ENCODE data around the gene WDR72. TPM values are rescaled to one million over a fixed set of nuclear protein-coding genes. Genes with fewer than 3 reads are reported as not detected.

The WDR72 gene
- total and polyA plus RNA-seq, 2 of the 4 experiments (the other 2 are of a cell fraction) = not detected

DNA sequence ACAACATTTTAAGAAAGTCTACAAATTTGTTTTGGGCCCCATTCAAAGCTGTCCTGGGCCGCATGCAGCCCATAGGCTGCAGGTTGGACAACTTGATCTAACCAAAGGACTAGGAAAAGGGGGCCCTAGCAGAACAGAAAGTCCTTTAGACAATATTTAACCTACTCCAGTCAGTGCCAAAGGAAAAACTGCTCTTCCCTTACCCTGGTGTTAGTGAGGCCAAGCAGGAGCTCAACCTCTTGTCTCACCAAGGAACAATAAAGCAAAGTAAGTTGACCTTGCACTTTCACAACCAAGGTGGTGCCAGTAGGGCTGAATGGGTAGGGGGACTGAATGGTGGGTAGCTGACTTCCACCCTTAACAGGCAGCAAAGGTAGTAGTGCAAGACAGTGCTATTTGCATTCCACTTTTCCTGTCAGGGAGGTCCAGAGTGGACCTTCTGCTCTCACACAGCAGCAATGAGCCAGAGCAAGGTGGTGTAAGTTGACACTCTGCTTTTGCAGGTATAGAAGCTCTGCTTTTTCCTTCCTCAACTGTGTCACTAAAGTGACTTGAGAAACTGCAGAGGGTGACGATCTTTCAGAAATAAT lies 124.9 kb downstream of the WDR72 start:
- TF ChIP-seq MAFK (IDR thresholded peaks at IDR 0.05; ENCODE audit: low read depth, low read length) (no peak), MXI1 (IDR thresholded peaks at IDR 0.05; ENCODE audit: borderline replicate concordance, low read depth, low read length) (no peak), CHD1 (IDR thresholded peaks at IDR 0.05; ENCODE audit: low read depth, low read length) (no peak), RCOR1 (IDR thresholded peaks at IDR 0.05; ENCODE audit: insufficient replicate concordance, low read length) (no peak)
- TF ChIP-seq, protein P1, sequence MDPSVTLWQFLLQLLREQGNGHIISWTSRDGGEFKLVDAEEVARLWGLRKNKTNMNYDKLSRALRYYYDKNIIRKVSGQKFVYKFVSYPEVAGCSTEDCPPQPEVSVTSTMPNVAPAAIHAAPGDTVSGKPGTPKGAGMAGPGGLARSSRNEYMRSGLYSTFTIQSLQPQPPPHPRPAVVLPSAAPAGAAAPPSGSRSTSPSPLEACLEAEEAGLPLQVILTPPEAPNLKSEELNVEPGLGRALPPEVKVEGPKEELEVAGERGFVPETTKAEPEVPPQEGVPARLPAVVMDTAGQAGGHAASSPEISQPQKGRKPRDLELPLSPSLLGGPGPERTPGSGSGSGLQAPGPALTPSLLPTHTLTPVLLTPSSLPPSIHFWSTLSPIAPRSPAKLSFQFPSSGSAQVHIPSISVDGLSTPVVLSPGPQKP (IDR thresholded peaks at IDR 0.05; ENCODE audit: borderline replicate concordance, low read depth, low read length) = no peak
- DNase-seq (no peak), ATAC-seq (ENCODE audit: low read depth) (no peak)
- peaks cover 9% of the 10 kb centered on the region for H3K9me3 ChIP-seq (ENCODE audit: control insufficient read depth, insufficient read depth, low read length)
- H3K23ac ChIP-seq (ENCODE audit: low read depth, low read length) = no peak overlapping the region
- H3K27ac ChIP-seq (ENCODE audit: insufficient read depth, low read length) = no peak overlapping the region
- no peak overlapping the region for H4K5ac ChIP-seq (ENCODE audit: low read depth, low read length)
- H2AK5ac ChIP-seq (ENCODE audit: low read depth, low read length) = no peak overlapping the region
- no peak overlapping the region for H2BK15ac ChIP-seq (ENCODE audit: low read depth, low read length)
- in situ Hi-C loops (cut with MboI; ENCODE audit: low sequenced_read_pairs) = no loop called here
- H3K9ac ChIP-seq (ENCODE audit: low read depth, low read length) = no peak overlapping the region
- H2AK9ac ChIP-seq (replicated peaks; ENCODE audit: low read depth, low read length, poor library complexity) = no peak overlapping the region
- H3K4me2 ChIP-seq (ENCODE audit: low read depth, low read length) = no peak overlapping the region
- H3K27me3 ChIP-seq (ENCODE audit: control insufficient read depth, insufficient read depth, low read length) = no peaks in the 10 kb centered on the region
- CTCF ChIA-PET = no interaction called here
- no peak overlapping the region for H3K18ac ChIP-seq (ENCODE audit: low read depth, low read length)
- H2BK120ac ChIP-seq (ENCODE audit: low read depth, low read length) = no peak overlapping the region
- H2BK5ac ChIP-seq (ENCODE audit: low read depth, low read length, poor library complexity, severe bottlenecking) = no peak overlapping the region
- H3K56ac ChIP-seq (ENCODE audit: extremely low read depth, insufficient read depth, low read length) = no peak overlapping the region
- no peaks in the 10 kb centered on the region for H3K9me1 ChIP-seq (ENCODE audit: insufficient read depth, low read length)
- H3K36me3 ChIP-seq (ENCODE audit: control insufficient read depth, insufficient read depth, low read length) = no peaks in the 10 kb centered on the region
- H2AFZ ChIP-seq (replicated peaks; ENCODE audit: low read length, poor library complexity) = no peak overlapping the region
- H3K4ac ChIP-seq (ENCODE audit: low read depth, low read length) = no peak overlapping the region
- dilution Hi-C loops (cut with HindIII; ENCODE audit: low sequenced_read_pairs, unreplicated experiment) = no loop called here
- H3K4me1 ChIP-seq (ENCODE audit: control insufficient read depth, insufficient read depth, low read length) = no peaks in the 10 kb centered on the region
- H4K91ac ChIP-seq (ENCODE audit: insufficient read depth, low read depth, low read length) = no peak overlapping the region
- H4K8ac ChIP-seq (ENCODE audit: low read depth in 2 of 2, low read length in 2 of 2) = no peak overlapping the region
- no peak overlapping the region for H3K4me3 ChIP-seq (ENCODE audit: insufficient read depth, low read depth, low read length)
- H3K79me1 ChIP-seq (ENCODE audit: low read depth in 1 of 2, low read length in 2 of 2) = no peaks in the 10 kb centered on the region
- POLR2A ChIA-PET (ENCODE audit: unreplicated experiment) = no interaction called here
- 0% methylated on average over 1 of the region's 2 CpGs; no CpG with 5 or more reads in 1 of the 2 experiments for WGBS, 2 experiments (ENCODE audit: extremely low coverage in 2 of 2, insufficient read length in 1 of 2)
- intact Hi-C loops (cut with micrococcal nuclease) = no loop called here
- no TSS peak for BruUV-seq (replicated peaks)
- no peak overlapping the region for H3K14ac ChIP-seq (replicated peaks; ENCODE audit: low read depth, low read length)
- no peaks in the 10 kb centered on the region for H4K20me1 ChIP-seq (ENCODE audit: insufficient read depth, low read length)
- no peak overlapping the region for H2BK20ac ChIP-seq (ENCODE audit: low read depth, low read length)

Measured in IMR-90 (cell line).